ENCODE results near the gene USP40. TPM values are rescaled to one million over a fixed set of nuclear protein-coding genes. Genes with fewer than 3 reads are reported as not detected.

USP40 gene
- total RNA-seq, 1 experiment from 2014 or later, result 34.9 TPM

GRCh38 chr2:233498126-233498525 is 68.5 kb downstream of the USP40 start:
- H3K9me2 ChIP-seq (ENCODE audit: insufficient read depth), result no peaks in the 10 kb centered on the region
- no peak overlapping the region for H3K4me3 ChIP-seq (replicated peaks in 1 of 2; ENCODE audit: low read depth in 1 of 2, low read length in 2 of 2)
- no peak overlapping the region for H3K4me2 ChIP-seq (ENCODE audit: low read length)
- ChIA-PET RAD21 (ENCODE audit: low non-redundant PET in 1 of 2, low total read pairs in 2 of 2, uncharacterized antibody in 2 of 2, unreplicated experiment in 2 of 2) (no interaction called here), POLR2A (no interaction called here), CTCF (interaction anchor here (0.6 kb wide), 1 partner anchor 12 kb away, joined by 3 read pairs; no protein-coding TSS in a partner anchor)
- H3K9ac ChIP-seq (ENCODE audit: low read length), result no peak overlapping the region
- no peaks in the 10 kb centered on the region for H3K27me3 ChIP-seq (ENCODE audit: insufficient read depth, low read length)
- no peak for ATAC-seq
- TF ChIP-seq RAD21 (IDR thresholded peaks at IDR 0.05; ENCODE audit: low read depth) (no peak), MAX (IDR thresholded peaks at IDR 0.05) (no peak), SIN3A (IDR thresholded peaks at IDR 0.05; ENCODE audit: low read depth) (no peak)
- H3K27ac ChIP-seq (ENCODE audit: low read depth, low read length), result no peak overlapping the region
- H3K4me1 ChIP-seq (ENCODE audit: control insufficient read depth in 1 of 2, insufficient read depth in 2 of 2, low read length in 2 of 2), result no peaks in the 10 kb centered on the region
- H4K20me1 ChIP-seq (ENCODE audit: insufficient read depth), result no peaks in the 10 kb centered on the region
- intact Hi-C loops (cut with micrococcal nuclease), result no loop called here
- H3K79me2 ChIP-seq (ENCODE audit: insufficient read depth, low read length), result no peaks in the 10 kb centered on the region
- BruUV-seq (replicated peaks), result no TSS peak
- 0 out of 4 replicates have a peak, but pooled peaks cover 0 to under 1% of the 10 kb centered on the region in 2 experiments for H3K9me3 ChIP-seq (ENCODE audit: control insufficient read depth in 1 of 2, insufficient read depth in 1 of 2, low read depth in 1 of 2, low read length in 2 of 2)
- no peak overlapping the region for H2AFZ ChIP-seq (ENCODE audit: low read depth, low read length, poor library complexity, severe bottlenecking)
- no peak for DNase-seq (ENCODE audit: low read depth, low spot score)
- H3K36me3 ChIP-seq (ENCODE audit: control insufficient read depth in 1 of 2, insufficient read depth in 2 of 2, low read length in 2 of 2), result peaks cover 4 to 10% of the 10 kb centered on the region in 2 experiments; a peak in 3 of 4 replicates

GRCh38 chr2:233497692-233498091 is 68.9 kb downstream of the USP40 start:
- Histone ChIP-seq H4K20me1 (ENCODE audit: insufficient read depth) (no peaks in the 10 kb centered on the region), H3K4me2 (ENCODE audit: low read length) (no peak overlapping the region), H3K4me1 (ENCODE audit: control insufficient read depth in 1 of 2, insufficient read depth in 2 of 2, low read length in 2 of 2) (no peaks in the 10 kb centered on the region), H3K9me3 (ENCODE audit: control insufficient read depth in 1 of 2, insufficient read depth in 1 of 2, low read depth in 1 of 2, low read length in 2 of 2) (no peaks in the 10 kb centered on the region), H3K36me3 (ENCODE audit: control insufficient read depth in 1 of 2, insufficient read depth in 2 of 2, low read length in 2 of 2) (peaks cover 6 to 7% of the 10 kb centered on the region in 2 experiments; a peak in 3 of 4 replicates), H3K9ac (ENCODE audit: low read length) (no peak overlapping the region), H3K4me3 (replicated peaks in 1 of 2; ENCODE audit: low read depth in 1 of 2, low read length in 2 of 2) (no peak overlapping the region), H3K79me2 (ENCODE audit: insufficient read depth, low read length) (no peaks in the 10 kb centered on the region), H3K27ac (ENCODE audit: low read depth, low read length) (no peak overlapping the region), H3K27me3 (ENCODE audit: insufficient read depth, low read length) (no peaks in the 10 kb centered on the region), H2AFZ (ENCODE audit: low read depth, low read length, poor library complexity, severe bottlenecking) (no peak overlapping the region), H3K9me2 (ENCODE audit: insufficient read depth) (no peaks in the 10 kb centered on the region)
- ChIA-PET POLR2A (no interaction called here), RAD21 (ENCODE audit: low non-redundant PET in 1 of 2, low total read pairs in 2 of 2, uncharacterized antibody in 2 of 2, unreplicated experiment in 2 of 2) (no interaction called here), CTCF (interaction anchor here (0.6 kb wide), 1 partner anchor 13 kb away, joined by 3 read pairs; no protein-coding TSS in a partner anchor)
- no peak for ATAC-seq
- intact Hi-C loops (cut with micrococcal nuclease), result no loop called here
- no peak for DNase-seq (ENCODE audit: low read depth, low spot score)
- BruUV-seq (replicated peaks), result no TSS peak
- no peak for TF ChIP-seq CTCF (IDR thresholded peaks at IDR 0.05 in 2 of 3, conservative IDR thresholded peaks at IDR 0.05 in 1 of 3; ENCODE audit: borderline replicate concordance in 1 of 3, insufficient read depth in 1 of 3, low read depth in 2 of 3, low read length in 2 of 3)
- no peak for TF ChIP-seq RAD21 (IDR thresholded peaks at IDR 0.05; ENCODE audit: low read depth)
- no peak for TF ChIP-seq CEBPB (IDR thresholded peaks at IDR 0.05; ENCODE audit: low read depth)
- TF ChIP-seq EZH2phosphoT487 (IDR thresholded peaks at IDR 0.05; ENCODE audit: borderline replicate concordance), result no peak
- no peak for TF ChIP-seq ZNF274 (IDR thresholded peaks at IDR 0.05; ENCODE audit: low read depth, low read length)
- TF ChIP-seq POLR2A (IDR thresholded peaks at IDR 0.05; ENCODE audit: borderline replicate concordance, extremely low read depth, insufficient read depth, insufficient read length), result no peak
- no peak for TF ChIP-seq EGR1 (IDR thresholded peaks at IDR 0.05; ENCODE audit: low read depth)
- TF ChIP-seq YY1 (IDR thresholded peaks at IDR 0.05; ENCODE audit: extremely low read depth, insufficient replicate concordance, low read depth, low read length), result no peak
- TF ChIP-seq FOSL1 (IDR thresholded peaks at IDR 0.05; ENCODE audit: low read depth), result no peak
- TF ChIP-seq TCF7L2 (IDR thresholded peaks at IDR 0.05; ENCODE audit: borderline replicate concordance, extremely low read depth, insufficient read depth, insufficient read length), result no peak
- TF ChIP-seq ZBTB33 (IDR thresholded peaks at IDR 0.05; ENCODE audit: extremely low read depth, insufficient replicate concordance, low read length), result no peak
- TF ChIP-seq ATF3 (IDR thresholded peaks at IDR 0.05), result no peak
- TF ChIP-seq SRF (IDR thresholded peaks at IDR 0.05; ENCODE audit: low read depth), result no peak
- TF ChIP-seq EZH2 (IDR thresholded peaks at IDR 0.05), result no peak
- TF ChIP-seq ZFX (IDR thresholded peaks at IDR 0.05), result no peak
- TF ChIP-seq ELF1 (IDR thresholded peaks at IDR 0.05; ENCODE audit: borderline replicate concordance, low read depth), result no peak

Measured in HCT116 (cell line).